ENCODE measurements around the gene CALM1.

CALM1 gene

DNA sequence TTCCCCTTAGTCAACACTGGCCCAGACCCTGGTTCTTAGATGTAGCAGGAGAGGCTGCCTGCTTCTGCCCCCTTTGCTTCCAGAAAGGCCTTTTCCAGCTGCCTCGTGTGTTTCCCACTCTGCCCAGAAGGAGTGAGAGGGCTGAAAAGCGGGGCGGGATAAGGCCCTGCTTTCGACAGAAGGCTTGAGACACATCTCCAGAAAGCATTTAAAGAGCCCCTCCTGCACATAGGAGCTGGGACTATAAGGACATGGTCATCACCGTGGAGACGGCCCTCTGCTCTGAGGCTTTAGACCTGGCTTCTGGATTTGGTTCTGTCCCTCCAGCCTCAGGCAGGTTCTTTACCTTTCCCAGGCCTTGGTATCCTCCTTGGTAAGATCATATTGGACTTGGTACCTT lies 11.9 kb downstream of the CALM1 start:
- no peak for TF ChIP-seq RAD21 (IDR thresholded peaks at IDR 0.05; ENCODE audit: low read depth)
- 0 out of 2 replicates have a peak, but pooled peaks have one; percentile 7 for TF ChIP-seq EP300 (IDR thresholded peaks at IDR 0.05; ENCODE audit: borderline replicate concordance)

DNA sequence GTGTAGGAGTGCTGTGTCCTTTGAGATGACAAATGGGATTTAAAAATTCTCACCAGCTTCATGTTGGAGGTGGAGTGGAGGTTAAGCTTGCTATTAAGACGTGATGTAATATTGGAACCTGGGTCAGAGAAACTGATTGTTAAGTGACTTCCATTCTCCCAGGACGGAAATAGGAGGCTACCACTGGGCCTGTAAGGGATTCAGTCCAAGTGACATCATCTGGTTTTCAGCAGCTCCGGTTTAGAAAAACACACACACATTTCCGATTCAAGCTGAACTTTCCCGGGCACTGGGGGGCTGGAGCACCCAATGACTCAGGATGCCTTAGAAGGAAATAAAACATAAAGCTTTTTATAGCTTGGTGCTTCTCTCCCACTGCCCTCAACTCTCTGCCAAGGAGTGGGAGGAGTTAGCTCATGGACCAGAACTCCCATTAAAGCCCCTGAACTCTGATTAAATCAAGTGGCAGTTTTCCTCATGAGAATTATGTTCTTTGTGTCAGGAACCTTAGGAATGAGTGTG lies 12.4 kb downstream of the CALM1 start:
- no peak for TF ChIP-seq CEBPB (IDR thresholded peaks at IDR 0.05)
- TF ChIP-seq EP300 (IDR thresholded peaks at IDR 0.05; ENCODE audit: borderline replicate concordance): 0 out of 2 replicates have a peak, but pooled peaks have one; percentile 7
- TF ChIP-seq NFIC (IDR thresholded peaks at IDR 0.05): 0 out of 2 replicates have a peak, but pooled peaks have one; percentile 2

DNA sequence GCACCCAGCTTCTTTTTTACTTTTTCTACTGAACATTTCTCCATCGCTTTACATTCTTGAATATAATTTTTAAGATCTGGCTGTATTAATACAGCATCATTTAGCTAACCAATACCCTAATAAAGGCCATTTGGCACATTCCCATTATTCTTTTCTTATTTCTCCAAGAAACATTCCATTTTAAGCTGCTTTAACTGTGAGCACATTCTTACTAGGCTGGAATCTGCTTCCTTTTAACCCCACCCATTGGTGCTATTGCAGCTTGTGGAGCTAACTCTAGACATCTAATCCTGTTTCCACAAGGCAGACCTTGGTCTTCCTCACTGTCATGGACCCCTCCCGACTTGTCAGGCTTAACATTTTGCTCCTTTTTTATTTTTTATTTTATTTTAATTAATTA lies 15.2 kb downstream of the CALM1 start:
- TF ChIP-seq USF1 (IDR thresholded peaks at IDR 0.05) (no peak), TEAD4 (IDR thresholded peaks at IDR 0.05) (no peak), EGR1 (IDR thresholded peaks at IDR 0.05) (no peak), CEBPB (IDR thresholded peaks at IDR 0.05) (no peak), YY1 (IDR thresholded peaks at IDR 0.05; ENCODE audit: low read depth) (no peak), CREB1 (IDR thresholded peaks at IDR 0.05; ENCODE audit: low read depth) (no peak), MAX (IDR thresholded peaks at IDR 0.05) (no peak), FOXM1 (IDR thresholded peaks at IDR 0.05; ENCODE audit: borderline replicate concordance, low read depth) (no peak), ZBTB7A (IDR thresholded peaks at IDR 0.05; ENCODE audit: low read depth) (no peak), TCF12 (IDR thresholded peaks at IDR 0.05; ENCODE audit: low read depth) (no peak), RAD21 (IDR thresholded peaks at IDR 0.05; ENCODE audit: low read depth) (no peak), NFIC (IDR thresholded peaks at IDR 0.05) (no peak), EP300 (IDR thresholded peaks at IDR 0.05; ENCODE audit: borderline replicate concordance) (no peak), TAF1 (IDR thresholded peaks at IDR 0.05; ENCODE audit: low read depth) (no peak), REST (IDR thresholded peaks at IDR 0.05; ENCODE audit: low read depth) (no peak)

- no peak for TF ChIP-seq TCF12 (IDR thresholded peaks at IDR 0.05; ENCODE audit: low read depth)
- no peak for TF ChIP-seq YY1 (IDR thresholded peaks at IDR 0.05; ENCODE audit: low read depth)
- no peak for TF ChIP-seq USF1 (IDR thresholded peaks at IDR 0.05)
- no peak for TF ChIP-seq REST (IDR thresholded peaks at IDR 0.05; ENCODE audit: low read depth)
- no peak for TF ChIP-seq MAX (IDR thresholded peaks at IDR 0.05)
- no peak for TF ChIP-seq TAF1 (IDR thresholded peaks at IDR 0.05; ENCODE audit: low read depth)
- no peak for TF ChIP-seq CREB1 (IDR thresholded peaks at IDR 0.05; ENCODE audit: low read depth)
- no peak for TF ChIP-seq FOXM1 (IDR thresholded peaks at IDR 0.05; ENCODE audit: borderline replicate concordance, low read depth)
- no peak for TF ChIP-seq CEBPB (IDR thresholded peaks at IDR 0.05)
- TF ChIP-seq EP300 (IDR thresholded peaks at IDR 0.05; ENCODE audit: borderline replicate concordance): no peak
- TF ChIP-seq ZBTB7A (IDR thresholded peaks at IDR 0.05; ENCODE audit: low read depth): no peak
- TF ChIP-seq RAD21 (IDR thresholded peaks at IDR 0.05; ENCODE audit: low read depth): no peak
- no peak for TF ChIP-seq TEAD4 (IDR thresholded peaks at IDR 0.05)
- TF ChIP-seq EGR1 (IDR thresholded peaks at IDR 0.05): no peak
- no peak for TF ChIP-seq NFIC (IDR thresholded peaks at IDR 0.05)
These were observed 19.9 kb downstream of the CALM1 start for GRCh38 chr14:90416720-90417119.

DNA sequence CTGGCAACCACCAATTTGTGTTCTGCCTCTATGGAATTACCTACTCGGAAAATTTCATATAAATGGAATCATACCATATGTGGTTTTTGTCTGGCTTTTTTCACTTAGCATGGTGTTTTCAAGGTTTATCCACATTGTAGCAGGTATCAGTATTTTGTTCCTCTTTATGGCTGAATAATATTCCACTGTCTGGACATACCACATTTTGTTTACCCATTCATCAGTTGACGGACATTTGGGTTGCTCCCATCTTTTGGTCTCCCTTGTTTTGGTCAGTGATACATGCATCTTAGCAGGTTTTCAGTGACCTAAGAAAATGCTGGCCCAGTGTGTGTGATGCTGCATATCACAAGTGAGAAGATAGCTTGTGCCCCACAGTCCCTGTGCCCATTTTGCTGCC lies 21.2 kb downstream of the CALM1 start:
- TF ChIP-seq TEAD4 (IDR thresholded peaks at IDR 0.05) (no peak), FOXM1 (IDR thresholded peaks at IDR 0.05; ENCODE audit: borderline replicate concordance, low read depth) (no peak), EGR1 (IDR thresholded peaks at IDR 0.05) (no peak), USF1 (IDR thresholded peaks at IDR 0.05) (no peak), RAD21 (IDR thresholded peaks at IDR 0.05; ENCODE audit: low read depth) (no peak), EP300 (IDR thresholded peaks at IDR 0.05; ENCODE audit: borderline replicate concordance) (no peak)

DNA sequence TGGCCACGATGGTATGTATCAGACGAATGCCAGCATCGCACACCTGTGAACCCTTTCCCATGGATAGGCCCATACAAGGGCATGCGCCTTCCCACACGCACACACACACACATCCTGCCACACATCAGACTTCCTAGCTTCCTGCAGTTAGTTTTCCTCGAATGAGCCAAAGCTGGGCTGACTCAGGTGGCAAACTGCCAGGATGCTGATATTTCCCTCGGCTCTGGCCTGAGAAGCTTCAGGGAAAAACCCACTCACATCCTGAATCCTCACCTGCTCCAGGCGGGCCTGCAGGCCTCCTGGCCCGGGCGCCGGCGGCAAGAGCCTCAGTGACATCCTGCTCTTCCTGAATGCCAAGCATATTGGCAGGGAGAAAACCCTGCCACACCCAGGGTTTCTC lies 22.4 kb downstream of the CALM1 start:
- TF ChIP-seq YY1 (IDR thresholded peaks at IDR 0.05; ENCODE audit: low read depth) (no peak), TEAD4 (IDR thresholded peaks at IDR 0.05) (no peak; the same call in 1 of the 2 replicates), CEBPB (IDR thresholded peaks at IDR 0.05) (no peak), TCF12 (IDR thresholded peaks at IDR 0.05; ENCODE audit: low read depth) (peak; percentile 63; the same call in 1 of the 2 replicates), MAX (IDR thresholded peaks at IDR 0.05) (peak; percentile 65; the same call in 1 of the 2 replicates), NFIC (IDR thresholded peaks at IDR 0.05) (peak; percentile 84), USF1 (IDR thresholded peaks at IDR 0.05) (no peak), ZBTB7A (IDR thresholded peaks at IDR 0.05; ENCODE audit: low read depth) (no peak), CREB1 (IDR thresholded peaks at IDR 0.05; ENCODE audit: low read depth) (no peak), FOXM1 (IDR thresholded peaks at IDR 0.05; ENCODE audit: borderline replicate concordance, low read depth) (no peak), EP300 (IDR thresholded peaks at IDR 0.05; ENCODE audit: borderline replicate concordance) (peak; percentile 70; the same call in 1 of the 2 replicates), RAD21 (IDR thresholded peaks at IDR 0.05; ENCODE audit: low read depth) (peak; percentile 9; the same call in 1 of the 2 replicates)
